BLaER1 (cell line): ENCODE data around the gene PRAC2.

ENCODE experiments used
- H3K27ac ChIP-seq: shearing (Covaris generic); formaldehyde crosslinking; 2 replicates; pipeline ENCODE4 v1.8.1; 2022
- H3K27me3 ChIP-seq: shearing (Covaris generic); formaldehyde crosslinking; 2 replicates; pipeline ENCODE4 v1.8.1; 2022
- H3K36me3 ChIP-seq: shearing (Covaris generic); formaldehyde crosslinking; 2 replicates; pipeline ENCODE4 v1.8.1; 2022
- H3K4me1 ChIP-seq: shearing (Covaris generic); formaldehyde crosslinking; 2 replicates; pipeline ENCODE4 v1.8.1; 2022
- H3K4me2 ChIP-seq: shearing (Covaris generic); formaldehyde crosslinking; 2 replicates; pipeline ENCODE4 v1.8.1; 2022
- H3K4me3 ChIP-seq: shearing (Covaris generic); formaldehyde crosslinking; 2 replicates; pipeline ENCODE4 v1.8.1; 2022
- H3K9ac ChIP-seq: shearing (Covaris generic); formaldehyde crosslinking; 2 replicates; pipeline ENCODE4 v1.8.1; 2022
- H3K9me3 ChIP-seq: shearing (Covaris generic); formaldehyde crosslinking; 2 replicates; pipeline ENCODE4 v1.8.1; 2022
- H4K20me1 ChIP-seq: shearing (Covaris generic); formaldehyde crosslinking; 2 replicates; pipeline ENCODE4 v1.8.1; 2022
- Cebpa-rat ChIP-seq: shearing (Covaris generic); IDR thresholded peaks from 2 replicates; pipeline ENCODE4 v1.8.1; 2022

PRAC2 gene

GRCh38 chr17:48773245-48773644 lies 50.3 kb downstream of the PRAC2 start:
- Histone ChIP-seq H3K4me2 (peak overlapping the region; percentile 36; the same call in 1 of the 2 replicates), H3K4me3 (no peak overlapping the region), H3K4me1 (peaks cover 66% of the 10 kb centered on the region), H3K9ac (no peak overlapping the region), H3K27ac (no peak overlapping the region), H3K9me3 (peaks cover 12% of the 10 kb centered on the region), H3K36me3 (no peaks in the 10 kb centered on the region), H3K27me3 (no peaks in the 10 kb centered on the region), H4K20me1 (no peaks in the 10 kb centered on the region)
- no peak for TF ChIP-seq Cebpa-rat
